Gastroesophageal sphincter (tissue), 4 donors: Measurements from ENCODE around the gene FAM229A. TPM values are rescaled to one million over a fixed set of nuclear protein-coding genes. Genes with fewer than 3 reads are reported as not detected.

Experiments
- ATAC-seq: fragments of 150-250 bp; one replicate; pipeline ENCODE4 v1.9.1; 2016; ENCODE audit warnings: mild to moderate bottlenecking, moderate library complexity
- H3K27ac ChIP-seq, 4 donors: fragments of 200-600 bp; sonication (generic) in 3 of 4; 1 replicate in 3 of 4; 2 replicates in 1 of 4; pipeline ENCODE4 v1.5.1; 2016 to 2019
- H3K27me3 ChIP-seq: fragments of 200-600 bp; sonication (generic); one replicate; pipeline ENCODE4 v1.5.1; 2019
- H3K36me3 ChIP-seq, 2 donors: fragments of 200-600 bp; sonication (generic); one replicate each; pipeline ENCODE4 v1.5.1; 2019; ENCODE audit warnings: control low read depth in 1 of 2
- H3K4me1 ChIP-seq, 3 donors: fragments of 200-600 bp; sonication (generic); 1 replicate in 2 of 3; 2 replicates in 1 of 3; pipeline ENCODE4 v1.5.1; 2016 to 2019; ENCODE audit warnings: control low read depth in 2 of 3
- H3K4me3 ChIP-seq, 2 donors: fragments of 200-600 bp; sonication (generic); one replicate each; pipeline ENCODE4 v1.5.1; 2019; ENCODE audit warnings: mild to moderate bottlenecking in 1 of 2, moderate library complexity in 1 of 2
- H3K9me3 ChIP-seq, 3 donors: fragments of 200-600 bp; sonication (generic); one replicate each; pipeline ENCODE4 v1.5.1; 2017 to 2019; ENCODE audit warnings: control low read depth in 2 of 3
- EP300 ChIP-seq: sonication (generic); formaldehyde crosslinking; IDR thresholded peaks from one replicate; pipeline ENCODE4 v1.6.1; 2017; ENCODE audit warnings: antibody characterized with exemption, mild to moderate bottlenecking
- POLR2A ChIP-seq, 2 donors: fragments of 450-650 bp; IDR thresholded peaks; one replicate each; pipeline ENCODE4 v1.6.1; 2017; ENCODE audit warnings: antibody characterized with exemption in 2 of 2, mild to moderate bottlenecking in 2 of 2, moderate library complexity in 1 of 2
- POLR2AphosphoS5 ChIP-seq: sonication (generic); formaldehyde crosslinking; IDR thresholded peaks from one replicate; pipeline ENCODE4 v1.6.1; 2017; ENCODE audit warnings: antibody characterized with exemption
- WGBS, 2 donors: methylation state at CpG; one replicate each; pipeline ENCODE4 v1.1.5; 2018; ENCODE audit warnings: low coverage in 1 of 2; 5-methylcytosine and 5-hydroxymethylcytosine counted together
- total RNA-seq, 4 donors: library from RNA; depleted of rRNA; stranded (reverse); fragments of >200 nt; gene quantifications; one replicate each; pipeline ENCODE4 v1.1.0, GENCODE V29; 2016
- TF ChIP-seq, protein P1 (sequence below), 4 experiments: fragments of 200-600 bp in 2 of 4; fragments of 450-650 bp in 2 of 4; sonication (generic) in 1 of 4; IDR thresholded peaks; one replicate each; pipeline ENCODE4 v1.5.1; 2017 to 2019; ENCODE audit warnings: antibody characterized with exemption in 4 of 4, mild to moderate bottlenecking in 2 of 4, moderate library complexity in 2 of 4

The FAM229A gene
- total RNA-seq, 4 donors from 2014 or later = 0.74 to 7.6 (median 4.9) TPM

DNA sequence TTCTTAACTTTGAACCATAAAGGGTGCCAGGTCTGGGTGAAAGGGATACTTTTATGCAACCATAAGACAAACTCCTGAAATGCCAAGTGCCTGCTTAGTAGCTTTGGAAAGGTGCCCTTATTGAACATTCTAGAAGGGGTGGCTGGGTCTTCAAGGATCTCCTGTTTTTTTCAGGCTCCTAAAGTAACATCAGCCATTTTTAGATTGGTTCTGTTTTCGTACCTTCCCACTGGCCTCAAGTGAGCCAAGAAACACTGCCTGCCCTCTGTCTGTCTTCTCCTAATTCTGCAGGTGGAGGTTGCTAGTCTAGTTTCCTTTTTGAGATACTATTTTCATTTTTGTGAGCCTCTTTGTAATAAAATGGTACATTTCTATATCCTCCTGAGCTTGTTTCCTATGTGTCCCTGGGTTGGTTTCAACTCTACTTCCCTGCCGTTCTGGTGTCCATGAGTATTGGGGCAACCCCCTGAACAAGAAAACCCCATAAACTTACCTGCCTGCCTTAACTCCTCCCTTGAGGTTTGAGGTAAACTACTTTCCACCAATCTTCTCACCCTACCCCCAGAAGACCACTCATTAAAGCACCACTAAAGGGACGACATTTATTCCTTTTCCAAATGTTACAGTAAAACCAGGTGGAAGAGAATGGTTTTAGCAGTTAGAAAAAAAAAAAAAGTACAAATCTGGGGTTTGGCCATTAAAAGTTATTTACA is 28.9 kb downstream of the FAM229A start:
- no peak overlapping the region for H3K27ac ChIP-seq
- H3K27me3 ChIP-seq = no peaks in the 10 kb centered on the region
- H3K36me3 ChIP-seq = peaks cover 0 to 52% of the 10 kb centered on the region in 2 donors
- WGBS, 2 donors = 86 to 100% methylated on average over 1 to 2 of the region's 3 CpGs
- peaks cover 0 to 43% (median 17%) of the 10 kb centered on the region in 3 donors for H3K4me1 ChIP-seq
- ATAC-seq = no peak
- H3K9me3 ChIP-seq = no peaks in the 10 kb centered on the region
- TF ChIP-seq POLR2AphosphoS5 (no peak), EP300 (no peak), POLR2A (IDR thresholded peaks at IDR 0.05) (no peak)
- TF ChIP-seq, protein P1, sequence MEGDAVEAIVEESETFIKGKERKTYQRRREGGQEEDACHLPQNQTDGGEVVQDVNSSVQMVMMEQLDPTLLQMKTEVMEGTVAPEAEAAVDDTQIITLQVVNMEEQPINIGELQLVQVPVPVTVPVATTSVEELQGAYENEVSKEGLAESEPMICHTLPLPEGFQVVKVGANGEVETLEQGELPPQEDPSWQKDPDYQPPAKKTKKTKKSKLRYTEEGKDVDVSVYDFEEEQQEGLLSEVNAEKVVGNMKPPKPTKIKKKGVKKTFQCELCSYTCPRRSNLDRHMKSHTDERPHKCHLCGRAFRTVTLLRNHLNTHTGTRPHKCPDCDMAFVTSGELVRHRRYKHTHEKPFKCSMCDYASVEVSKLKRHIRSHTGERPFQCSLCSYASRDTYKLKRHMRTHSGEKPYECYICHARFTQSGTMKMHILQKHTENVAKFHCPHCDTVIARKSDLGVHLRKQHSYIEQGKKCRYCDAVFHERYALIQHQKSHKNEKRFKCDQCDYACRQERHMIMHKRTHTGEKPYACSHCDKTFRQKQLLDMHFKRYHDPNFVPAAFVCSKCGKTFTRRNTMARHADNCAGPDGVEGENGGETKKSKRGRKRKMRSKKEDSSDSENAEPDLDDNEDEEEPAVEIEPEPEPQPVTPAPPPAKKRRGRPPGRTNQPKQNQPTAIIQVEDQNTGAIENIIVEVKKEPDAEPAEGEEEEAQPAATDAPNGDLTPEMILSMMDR (IDR thresholded peaks at IDR 0.05) = no peak
- H3K4me3 ChIP-seq = no peak overlapping the region

DNA sequence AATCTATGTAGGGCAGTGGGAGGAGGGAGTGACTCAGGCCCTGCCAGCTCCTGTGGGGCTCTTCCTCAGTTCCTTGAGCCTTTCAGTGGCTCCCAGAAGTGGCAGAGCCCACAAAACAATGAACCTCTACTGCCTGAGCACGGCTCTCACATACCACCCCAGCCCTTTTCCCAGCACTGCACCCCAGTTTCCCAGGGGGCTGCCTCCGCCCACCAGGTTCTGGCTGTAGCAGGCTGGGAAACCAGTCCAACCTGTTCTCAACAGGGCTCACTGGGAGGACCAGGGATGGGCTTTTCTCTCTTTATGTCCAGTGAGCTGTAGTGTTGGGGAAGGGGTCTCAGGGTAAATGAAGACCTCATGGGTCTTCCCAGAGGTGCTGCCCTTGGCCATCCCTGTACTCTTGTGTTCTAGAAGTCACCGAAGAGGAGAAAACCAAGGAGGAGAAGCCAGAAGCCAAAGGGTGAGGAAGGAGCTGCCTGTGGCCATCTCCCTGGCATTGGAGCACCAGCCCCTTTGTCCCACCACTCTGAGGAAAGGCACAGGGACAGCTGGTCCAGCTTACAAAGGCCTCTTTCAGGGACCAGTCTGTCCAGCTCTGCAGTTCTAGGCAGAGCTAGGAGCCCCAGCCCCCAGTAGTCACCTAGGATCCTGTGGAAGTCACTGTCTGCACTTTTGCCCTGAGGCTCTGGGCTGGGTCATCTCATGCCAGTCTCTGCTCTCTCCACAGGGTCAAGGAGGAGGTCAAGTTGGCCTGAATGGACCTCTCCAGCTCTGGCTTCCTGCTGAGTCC is 29.8 kb downstream of the FAM229A start:
- ATAC-seq = no peak
- WGBS, 2 donors = no CpG with 5 or more reads among the region's 3 CpGs
- TF ChIP-seq EP300 (no peak), POLR2AphosphoS5 (no peak), POLR2A (IDR thresholded peaks at IDR 0.05) (no peak)
- TF ChIP-seq, protein P1 (IDR thresholded peaks at IDR 0.05) = no peak
- Histone ChIP-seq H3K4me3 (no peak overlapping the region), H3K36me3 (peaks cover 0 to 61% of the 10 kb centered on the region in 2 donors), H3K9me3 (no peaks in the 10 kb centered on the region), H3K27ac (no peak overlapping the region), H3K4me1 (peaks cover 0 to 34% (median 17%) of the 10 kb centered on the region in 3 donors), H3K27me3 (no peaks in the 10 kb centered on the region)

DNA sequence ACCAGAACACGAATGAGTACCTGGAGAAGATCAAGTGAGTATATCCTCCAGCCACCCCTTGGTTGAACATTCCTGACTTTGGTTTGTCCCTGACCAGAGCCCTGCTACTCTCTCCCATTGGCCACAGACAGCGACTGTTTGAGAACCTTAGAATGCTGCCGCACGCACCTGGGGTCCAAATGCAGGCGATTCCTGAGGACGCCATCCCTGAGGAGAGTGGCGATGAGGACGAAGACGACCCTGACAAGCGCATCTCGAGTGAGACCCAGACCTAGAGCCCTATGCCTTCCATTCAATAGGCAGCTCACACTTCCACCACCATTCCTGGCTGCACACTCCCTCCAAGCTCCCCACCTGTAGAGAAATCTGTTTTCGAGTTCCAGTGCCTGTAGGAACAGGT is 30.7 kb downstream of the FAM229A start:
- Histone ChIP-seq H3K27ac (no peak overlapping the region), H3K36me3 (peaks cover 0 to 70% of the 10 kb centered on the region in 2 donors)
- 85 to 86% methylated on average over 1 to 6 of the region's 12 CpGs for WGBS, 2 donors

DNA sequence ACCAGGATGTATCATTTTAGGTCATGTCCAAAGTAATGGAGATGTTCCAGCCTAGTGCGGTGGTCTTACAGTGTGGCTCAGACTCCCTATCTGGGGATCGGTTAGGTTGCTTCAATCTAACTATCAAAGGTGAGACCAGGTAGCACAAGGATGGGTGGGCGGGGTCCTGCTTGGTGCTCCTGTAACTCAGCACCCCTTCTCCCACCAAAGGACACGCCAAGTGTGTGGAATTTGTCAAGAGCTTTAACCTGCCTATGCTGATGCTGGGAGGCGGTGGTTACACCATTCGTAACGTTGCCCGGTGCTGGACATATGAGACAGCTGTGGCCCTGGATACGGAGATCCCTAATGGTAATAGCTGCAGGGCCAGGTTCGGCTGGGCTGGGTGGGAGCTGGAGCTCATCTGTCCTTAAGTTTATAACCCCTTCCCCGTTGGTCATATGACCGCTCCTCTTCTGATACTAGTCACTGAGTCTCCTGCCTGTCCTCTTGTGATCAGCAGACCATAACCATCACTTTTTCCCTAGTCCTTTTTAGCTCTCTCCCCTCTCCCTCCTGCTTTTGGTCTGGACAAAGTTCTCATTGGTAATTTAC is 31.6 kb downstream of the FAM229A start:
- ATAC-seq = no peak
- H3K9me3 ChIP-seq = no peaks in the 10 kb centered on the region
- no peaks in the 10 kb centered on the region for H3K27me3 ChIP-seq
- TF ChIP-seq POLR2A (IDR thresholded peaks at IDR 0.05) = no peak
- TF ChIP-seq, protein P1 (IDR thresholded peaks at IDR 0.05) = no peak
- no peak for TF ChIP-seq EP300
- no peak for TF ChIP-seq POLR2AphosphoS5
- peaks cover 0 to 16% (median 7%) of the 10 kb centered on the region in 3 donors for H3K4me1 ChIP-seq
- H3K27ac ChIP-seq = no peak overlapping the region
- WGBS, 2 donors = 78 to 88% methylated on average over 4 to 9 of the region's 12 CpGs
- H3K4me3 ChIP-seq = no peak overlapping the region
- peaks cover 0 to 79% of the 10 kb centered on the region in 2 donors for H3K36me3 ChIP-seq

More for the DNA sequence above, 30.7 kb downstream of the FAM229A start:
- TF ChIP-seq POLR2AphosphoS5 = no peak
- no peak for TF ChIP-seq POLR2A (IDR thresholded peaks at IDR 0.05)
- TF ChIP-seq, protein P1 (IDR thresholded peaks at IDR 0.05) = no peak
- TF ChIP-seq EP300 = no peak
- Histone ChIP-seq H3K9me3 (no peaks in the 10 kb centered on the region), H3K4me3 (no peak overlapping the region), H3K27me3 (no peaks in the 10 kb centered on the region), H3K4me1 (peaks cover 0 to 25% (median 11%) of the 10 kb centered on the region in 3 donors)
- no peak for ATAC-seq
